ENCODE measurements around the gene RP2.

RP2 gene

GRCh38 chrX:46918434-46918833, 81.6 kb downstream of the RP2 start:
- no peak for TF ChIP-seq EZH2phosphoT487 (conservative IDR thresholded peaks at IDR 0.05; ENCODE audit: low read length)
- no peak for TF ChIP-seq CTCF (IDR thresholded peaks at IDR 0.05; ENCODE audit: insufficient read depth, low read length, poor library complexity, severe bottlenecking)
- no peaks in the 10 kb centered on the region for H3K36me3 ChIP-seq (ENCODE audit: low read length)
- H3K4me2 ChIP-seq (ENCODE audit: low read depth, low read length, poor library complexity, severe bottlenecking), result no peak overlapping the region
- no peaks in the 10 kb centered on the region for H3K27me3 ChIP-seq (ENCODE audit: low read length)
- H4K20me1 ChIP-seq (ENCODE audit: low read depth, low read length), result no peaks in the 10 kb centered on the region
- H2AFZ ChIP-seq (ENCODE audit: low read depth, low read length, severe bottlenecking), result no peak overlapping the region
- H3K27ac ChIP-seq (ENCODE audit: low read depth, low read length), result no peak overlapping the region
- H3K9ac ChIP-seq (ENCODE audit: low read length), result no peak overlapping the region
- no peaks in the 10 kb centered on the region for H3K9me2 ChIP-seq (replicated peaks; ENCODE audit: insufficient read depth, low read length)
- H3K4me3 ChIP-seq (ENCODE audit: insufficient read depth, low read length, poor library complexity, severe bottlenecking), result no peak overlapping the region
- H3F3A ChIP-seq (ENCODE audit: insufficient read depth), result no peaks in the 10 kb centered on the region
- H3K9me3 ChIP-seq (ENCODE audit: insufficient read depth, low read length), result no peaks in the 10 kb centered on the region
- H3K79me2 ChIP-seq (ENCODE audit: insufficient read depth, low read length), result no peaks in the 10 kb centered on the region

- H3K9ac ChIP-seq (ENCODE audit: low read length), result no peak overlapping the region
- no peaks in the 10 kb centered on the region for H3K9me3 ChIP-seq (ENCODE audit: insufficient read depth, low read length)
- no peak overlapping the region for H3K4me2 ChIP-seq (ENCODE audit: low read depth, low read length, poor library complexity, severe bottlenecking)
- no peaks in the 10 kb centered on the region for H3K27me3 ChIP-seq (ENCODE audit: low read length)
- no peak for TF ChIP-seq CTCF (IDR thresholded peaks at IDR 0.05; ENCODE audit: insufficient read depth, low read length, poor library complexity, severe bottlenecking)
- no peak for TF ChIP-seq EZH2phosphoT487 (conservative IDR thresholded peaks at IDR 0.05; ENCODE audit: low read length)
- H3K27ac ChIP-seq (ENCODE audit: low read depth, low read length), result no peak overlapping the region
- no peaks in the 10 kb centered on the region for H3K79me2 ChIP-seq (ENCODE audit: insufficient read depth, low read length)
- H3K4me3 ChIP-seq (ENCODE audit: insufficient read depth, low read length, poor library complexity, severe bottlenecking), result no peak overlapping the region
- no peaks in the 10 kb centered on the region for H3F3A ChIP-seq (ENCODE audit: insufficient read depth)
- H3K36me3 ChIP-seq (ENCODE audit: low read length), result no peaks in the 10 kb centered on the region
- no peaks in the 10 kb centered on the region for H3K9me2 ChIP-seq (replicated peaks; ENCODE audit: insufficient read depth, low read length)
- no peaks in the 10 kb centered on the region for H4K20me1 ChIP-seq (ENCODE audit: low read depth, low read length)
- H2AFZ ChIP-seq (ENCODE audit: low read depth, low read length, severe bottlenecking), result no peak overlapping the region
Observed at GRCh38 chrX:46920235-46920634, 83.4 kb downstream of the RP2 start.

- no peaks in the 10 kb centered on the region for H4K20me1 ChIP-seq (ENCODE audit: low read depth, low read length)
- no peak overlapping the region for H3K4me2 ChIP-seq (ENCODE audit: low read depth, low read length, poor library complexity, severe bottlenecking)
- H3K9me3 ChIP-seq (ENCODE audit: insufficient read depth, low read length), result no peaks in the 10 kb centered on the region
- TF ChIP-seq EZH2phosphoT487 (conservative IDR thresholded peaks at IDR 0.05; ENCODE audit: low read length) (no peak), CTCF (IDR thresholded peaks at IDR 0.05; ENCODE audit: insufficient read depth, low read length, poor library complexity, severe bottlenecking) (no peak)
- H3K79me2 ChIP-seq (ENCODE audit: insufficient read depth, low read length), result no peaks in the 10 kb centered on the region
- no peaks in the 10 kb centered on the region for H3K36me3 ChIP-seq (ENCODE audit: low read length)
- no peaks in the 10 kb centered on the region for H3K27me3 ChIP-seq (ENCODE audit: low read length)
- no peak overlapping the region for H3K9ac ChIP-seq (ENCODE audit: low read length)
- H3K4me3 ChIP-seq (ENCODE audit: insufficient read depth, low read length, poor library complexity, severe bottlenecking), result no peak overlapping the region
- H3K27ac ChIP-seq (ENCODE audit: low read depth, low read length), result no peak overlapping the region
- no peak overlapping the region for H2AFZ ChIP-seq (ENCODE audit: low read depth, low read length, severe bottlenecking)
- H3K9me2 ChIP-seq (replicated peaks; ENCODE audit: insufficient read depth, low read length), result no peaks in the 10 kb centered on the region
- H3F3A ChIP-seq (ENCODE audit: insufficient read depth), result no peaks in the 10 kb centered on the region
Observed at GRCh38 chrX:46922611-46923010, 85.8 kb downstream of the RP2 start.
